GM19238 (cell line): Measurements from ENCODE around the gene GRIK3.

Source experiments
- DNase-seq: peaks from one replicate; pipeline ENCODE4 v3.0.0; 2011; ENCODE audit warnings: low spot score; ENCODE audit not compliant: insufficient read length

Gene GRIK3

DNA sequence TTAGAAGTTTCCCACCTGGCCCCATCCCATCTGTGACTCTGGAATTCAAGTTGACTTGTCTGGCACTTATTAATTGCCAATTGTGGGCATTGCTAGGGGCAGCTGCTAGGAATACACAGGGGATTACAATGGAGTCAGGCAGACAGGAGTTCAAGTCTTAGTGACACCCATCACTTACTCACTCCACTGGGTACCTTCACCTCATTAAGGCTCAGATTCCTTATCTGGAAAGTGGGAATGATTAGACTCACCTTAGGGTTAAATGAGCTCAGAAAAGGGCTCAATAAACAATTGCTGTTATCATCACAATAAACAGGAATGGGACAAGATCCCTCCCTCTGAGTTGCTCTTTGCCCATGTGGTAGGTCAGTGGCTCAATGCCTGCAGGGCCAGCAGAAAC is 18.2 kb downstream of the GRIK3 start:
- DNase-seq: no peak

DNA sequence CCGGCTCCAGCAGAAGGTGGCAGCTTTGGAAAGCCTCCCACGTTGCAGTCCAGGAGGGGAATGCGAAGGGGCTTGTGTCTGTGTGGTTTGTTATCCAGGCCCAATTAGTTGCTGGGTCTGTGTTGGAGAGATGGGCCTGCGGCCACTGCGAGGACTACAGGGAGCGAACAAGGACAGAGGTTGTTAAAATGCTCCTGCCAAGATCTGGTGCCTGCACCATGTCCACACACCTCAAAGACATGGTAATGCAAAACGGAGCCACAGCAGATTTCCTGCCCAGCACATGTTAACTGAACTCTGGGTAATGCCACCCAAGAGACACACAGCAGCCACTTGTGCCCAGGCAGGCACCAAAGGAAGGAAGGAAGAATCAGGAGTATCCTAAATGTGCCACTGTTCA is 18.6 kb downstream of the GRIK3 start:
- no peak for DNase-seq

DNA sequence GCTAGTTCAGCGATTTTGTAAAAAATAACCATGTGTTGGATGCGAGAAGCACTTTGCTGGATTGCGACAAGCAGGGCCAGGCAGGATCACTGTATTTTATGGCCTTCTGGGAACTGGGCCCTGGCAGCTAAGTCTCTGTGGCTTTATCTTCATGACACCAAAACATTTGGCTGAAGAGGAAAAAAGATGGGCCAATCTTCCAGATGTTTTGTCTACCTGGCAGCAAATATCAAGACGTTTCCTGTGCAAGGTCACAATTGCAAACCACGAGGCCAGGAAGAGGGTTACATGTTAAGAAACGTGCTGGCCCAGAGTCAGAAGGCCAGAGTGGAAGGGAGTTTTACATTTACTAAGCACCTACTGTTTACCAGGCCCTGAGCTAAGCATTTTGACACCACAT is 22.1 kb downstream of the GRIK3 start:
- DNase-seq: no peak

DNA sequence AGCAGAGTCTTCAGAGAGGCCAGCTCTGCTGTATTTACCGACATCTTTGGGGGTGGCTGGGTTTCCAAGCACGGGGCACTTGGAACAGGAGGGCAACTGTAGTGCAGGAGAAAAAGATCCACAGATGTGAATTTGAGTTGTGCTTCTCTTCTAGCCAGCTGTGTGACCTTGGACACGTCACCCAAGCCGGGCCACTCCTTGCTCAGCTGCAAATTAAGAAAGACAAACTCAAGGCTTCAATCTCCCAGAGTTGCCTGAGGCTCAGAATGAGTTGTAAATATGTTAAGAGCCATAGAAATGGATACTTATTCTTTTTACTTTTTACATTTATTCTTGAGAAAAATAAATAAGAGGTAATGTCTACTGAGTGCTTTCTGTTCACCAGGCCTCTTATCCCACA is 24.3 kb downstream of the GRIK3 start:
- DNase-seq: no peak

DNA sequence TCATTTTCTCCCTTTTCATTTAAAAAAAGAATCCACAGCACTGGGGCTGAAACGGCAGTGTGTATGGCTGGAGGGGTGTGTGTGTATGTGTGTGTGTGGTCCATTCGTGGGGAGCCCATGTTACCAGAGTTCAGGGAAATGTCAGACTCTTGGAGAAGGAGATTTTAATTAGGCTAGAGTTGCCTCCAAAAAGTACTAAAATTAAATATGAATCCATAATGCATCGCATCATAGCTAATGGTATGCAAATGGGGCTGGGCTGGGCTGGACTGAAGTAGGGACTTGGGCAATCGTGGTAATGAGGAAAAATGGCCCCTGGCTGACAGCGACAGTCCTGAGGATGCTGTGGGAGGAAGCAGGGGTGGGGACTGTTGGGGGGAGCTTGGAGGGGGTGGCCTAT is 24.8 kb downstream of the GRIK3 start:
- no peak for DNase-seq

DNA sequence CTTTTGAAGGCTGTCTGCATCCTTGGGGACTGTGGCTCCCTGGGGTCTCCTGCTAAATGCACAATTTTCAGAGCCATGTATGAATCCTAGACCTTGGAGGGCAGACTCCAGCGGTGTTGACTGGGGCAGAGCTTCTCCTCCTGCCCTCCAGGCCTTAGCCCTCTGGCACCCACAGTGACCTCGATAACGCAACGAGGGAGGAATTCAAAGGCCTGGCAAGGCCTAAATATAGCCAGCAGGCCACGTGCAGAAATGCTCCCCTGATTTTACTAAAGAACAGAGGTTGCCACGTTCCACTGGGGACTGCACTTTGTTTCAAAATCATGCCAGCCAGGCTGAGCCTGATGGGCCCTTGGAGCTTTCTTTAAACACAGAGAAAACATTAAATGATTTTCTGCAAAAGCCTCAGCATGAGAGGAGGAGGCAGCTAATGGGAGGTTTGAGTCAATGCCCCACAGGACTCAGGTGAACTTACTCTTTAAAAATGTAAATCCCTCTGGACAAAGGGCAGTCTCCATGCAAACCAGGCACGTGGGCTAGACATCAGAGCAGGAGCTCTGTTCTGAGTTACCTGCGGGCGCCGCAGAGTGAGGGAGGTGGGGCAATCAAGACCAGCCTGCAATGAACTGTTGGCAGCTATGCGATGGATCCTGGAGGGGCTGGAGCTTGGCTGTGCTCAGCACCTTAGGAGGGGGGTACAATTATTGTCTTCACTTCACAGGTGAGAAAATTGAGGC is 28.0 kb downstream of the GRIK3 start:
- no peak for DNase-seq

DNA sequence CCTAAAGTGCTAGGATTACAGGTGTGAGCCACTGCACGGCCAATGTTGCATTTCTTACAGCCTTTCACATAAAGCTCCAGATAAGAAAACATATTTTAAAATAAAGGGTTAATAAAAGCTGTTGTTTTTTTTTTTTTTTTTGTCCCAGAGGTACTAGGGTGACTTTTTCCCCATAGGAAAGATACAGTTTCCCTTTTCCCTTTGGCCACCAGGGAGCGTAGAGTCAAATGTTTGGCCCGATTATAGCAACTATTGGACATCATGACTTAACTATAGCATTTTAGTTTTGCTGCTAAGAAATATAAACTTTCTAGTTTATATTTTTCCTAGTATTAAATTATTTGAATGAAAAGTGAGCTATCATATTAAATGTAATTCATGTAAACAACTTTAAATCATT is 31.4 kb downstream of the GRIK3 start:
- DNase-seq: no peak

DNA sequence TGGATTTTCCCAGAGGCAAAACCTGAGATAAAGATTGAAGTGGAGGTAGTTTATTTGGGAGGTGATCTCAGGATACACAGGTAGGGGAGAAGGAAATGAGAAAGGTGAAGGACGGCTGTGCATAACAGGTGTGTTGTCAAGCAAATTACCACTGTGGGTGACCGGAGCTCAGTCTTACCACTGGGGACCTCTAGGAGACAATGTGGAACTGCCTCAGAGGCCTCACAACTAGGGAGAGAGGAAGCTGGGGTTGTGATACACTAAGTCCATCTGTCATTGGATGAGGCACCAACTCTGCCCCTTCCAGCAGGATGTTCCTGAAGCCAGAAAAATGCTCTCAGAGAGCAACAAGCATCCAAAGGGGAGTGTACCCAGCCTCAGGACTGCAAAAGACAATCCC is 32.6 kb downstream of the GRIK3 start:
- no peak for DNase-seq

DNA sequence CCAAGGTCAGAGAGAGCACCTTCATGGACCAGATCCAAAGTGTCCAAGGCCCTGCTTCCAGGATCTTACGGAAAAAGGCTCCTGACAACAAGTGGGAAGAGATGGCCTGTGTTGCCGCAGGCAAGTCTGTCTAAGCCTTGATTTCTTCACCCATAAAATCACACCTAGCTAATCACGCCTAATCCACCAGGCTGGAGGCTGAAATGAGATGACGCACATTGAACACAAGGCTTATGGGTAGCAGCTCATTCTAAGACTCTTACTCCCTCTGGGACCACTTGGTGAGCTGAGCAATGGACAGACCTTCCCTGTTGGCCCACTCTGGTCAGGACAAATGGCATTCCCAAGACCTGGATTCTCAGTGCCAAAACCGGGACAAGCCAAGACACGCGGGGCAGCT is 38.2 kb downstream of the GRIK3 start:
- no peak for DNase-seq

DNA sequence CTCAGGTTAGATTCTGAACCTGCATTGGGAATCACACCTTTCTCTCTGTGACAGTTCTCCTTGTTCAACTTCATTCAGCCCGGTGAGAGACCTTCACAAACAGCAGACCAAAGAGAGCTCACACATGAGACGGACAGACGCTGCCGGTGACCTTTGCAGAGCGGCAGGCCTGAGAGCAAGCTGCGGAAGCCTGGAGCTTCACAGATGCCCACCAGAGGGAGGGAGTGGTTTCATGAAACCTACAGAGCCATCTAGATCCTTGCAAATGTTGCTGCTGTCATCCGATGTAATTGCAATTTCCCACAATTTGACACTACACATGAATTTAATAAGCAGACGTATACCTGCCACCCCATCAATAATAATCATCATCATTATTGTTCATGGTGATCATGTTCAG is 39.4 kb downstream of the GRIK3 start:
- DNase-seq: no peak

DNA sequence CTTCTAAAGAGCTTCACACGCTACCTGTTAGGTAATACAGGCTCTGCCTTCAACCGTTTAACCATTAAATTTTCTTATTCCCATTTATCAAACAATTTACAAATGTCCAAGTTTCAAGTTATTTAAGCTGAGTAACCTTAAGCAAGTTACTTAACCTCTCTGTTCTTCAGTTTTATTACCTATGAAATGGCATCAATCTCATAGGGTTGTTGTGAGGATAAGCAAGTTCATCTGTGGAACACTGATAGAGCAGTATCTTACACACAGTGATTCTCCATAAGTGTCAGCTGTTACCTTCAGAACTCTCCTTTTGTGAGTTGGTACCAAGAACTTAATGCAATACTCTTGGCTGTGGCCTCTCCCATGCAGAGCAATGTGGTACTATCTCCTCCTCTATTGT is 40.0 kb downstream of the GRIK3 start:
- no peak for DNase-seq

DNA sequence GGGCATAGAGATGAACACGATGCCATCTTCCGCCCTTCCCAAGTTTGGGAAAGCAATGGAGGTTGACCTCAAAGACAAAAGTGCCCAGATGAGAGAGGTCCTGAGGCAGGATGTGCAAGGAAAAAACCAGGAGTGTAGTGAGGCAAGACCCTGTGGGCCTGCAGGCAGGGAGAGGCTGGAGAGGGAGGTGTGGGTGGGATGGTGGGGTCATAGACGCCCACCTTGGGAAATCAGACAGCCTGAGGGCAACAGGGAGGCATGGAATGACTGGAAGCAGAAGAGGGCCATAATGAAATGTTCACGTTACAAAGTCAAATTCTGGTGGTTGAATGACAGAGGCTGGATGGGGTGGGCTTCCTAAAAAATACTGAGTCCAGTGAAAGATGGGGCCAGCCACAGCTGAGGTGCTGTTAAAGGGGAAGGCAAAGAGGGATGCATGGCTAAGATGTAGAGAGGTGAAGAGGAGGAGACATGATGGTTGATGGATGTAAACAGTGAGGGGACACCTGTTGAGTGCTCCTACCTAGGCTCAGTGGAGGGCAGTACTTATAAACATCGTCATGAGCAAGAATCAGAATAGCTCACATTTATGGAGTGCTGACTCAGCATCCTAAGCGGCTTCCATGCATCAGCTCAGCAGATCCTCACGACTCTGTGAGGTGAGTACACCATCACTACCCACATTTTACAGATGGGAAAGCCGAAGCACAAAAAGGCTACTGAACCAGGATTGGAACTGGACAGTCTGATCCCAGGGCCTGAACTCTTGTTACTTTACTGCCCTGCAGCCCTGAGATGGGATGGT is 42.0 kb downstream of the GRIK3 start:
- no peak for DNase-seq

DNA sequence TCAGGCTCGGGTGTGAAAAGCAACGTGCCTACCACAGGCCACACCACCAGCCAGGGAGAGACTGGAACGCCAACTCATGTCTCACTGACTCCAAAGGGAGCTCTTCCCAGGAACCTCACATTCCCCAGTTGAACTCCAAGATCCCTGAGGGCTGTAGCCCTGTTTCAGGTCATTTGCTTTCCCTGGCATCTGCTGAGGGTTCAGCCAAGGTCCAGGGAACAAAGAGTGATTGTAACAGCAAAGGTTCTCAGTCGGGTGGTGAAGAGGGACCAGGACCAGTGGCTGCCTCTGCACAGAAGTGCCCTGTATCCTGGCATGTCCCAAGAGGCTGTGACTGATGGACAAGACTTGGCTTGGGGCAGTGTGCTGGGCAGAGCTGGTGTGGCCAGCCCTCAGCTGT is 42.8 kb downstream of the GRIK3 start:
- no peak for DNase-seq

DNA sequence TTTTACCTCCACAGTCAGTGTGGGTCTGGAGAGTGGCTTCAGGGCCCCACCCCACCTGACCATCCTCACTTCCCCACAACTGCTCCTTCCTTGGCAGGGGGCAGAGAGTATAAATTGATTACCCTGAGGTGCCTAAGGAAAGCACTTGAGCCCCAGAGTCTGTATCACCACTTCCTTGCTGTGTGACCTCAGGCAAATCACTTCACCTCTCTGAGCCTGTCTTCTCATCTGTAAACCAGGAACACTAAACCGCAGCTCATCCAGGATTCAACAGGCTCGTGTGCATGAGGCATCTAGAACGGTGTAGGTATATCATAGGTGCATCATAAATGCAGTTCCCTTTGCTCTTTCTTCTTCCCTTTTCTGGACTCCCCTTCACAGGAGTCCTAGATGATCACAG is 43.4 kb downstream of the GRIK3 start:
- no peak for DNase-seq

DNA sequence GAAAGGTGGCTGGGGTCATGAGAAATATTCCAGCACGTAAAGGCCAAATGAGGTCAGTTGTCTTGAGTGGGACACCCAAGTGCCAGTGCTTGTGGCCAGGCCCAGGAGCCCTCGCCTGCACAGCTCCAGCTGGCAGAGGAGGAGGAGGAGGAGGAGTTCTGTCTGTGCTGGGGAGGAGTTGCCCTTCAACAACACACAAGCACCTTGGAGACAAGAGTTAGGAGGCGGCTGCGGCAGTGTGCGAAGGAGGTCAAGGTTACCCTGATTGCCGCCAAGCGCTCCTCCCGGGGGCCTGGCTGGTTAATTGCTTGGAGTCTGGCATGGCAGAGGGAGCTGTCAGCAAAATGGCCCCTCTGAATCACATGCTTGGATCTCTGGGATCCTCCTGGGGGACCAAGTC is 45.1 kb downstream of the GRIK3 start:
- DNase-seq: no peak

DNA sequence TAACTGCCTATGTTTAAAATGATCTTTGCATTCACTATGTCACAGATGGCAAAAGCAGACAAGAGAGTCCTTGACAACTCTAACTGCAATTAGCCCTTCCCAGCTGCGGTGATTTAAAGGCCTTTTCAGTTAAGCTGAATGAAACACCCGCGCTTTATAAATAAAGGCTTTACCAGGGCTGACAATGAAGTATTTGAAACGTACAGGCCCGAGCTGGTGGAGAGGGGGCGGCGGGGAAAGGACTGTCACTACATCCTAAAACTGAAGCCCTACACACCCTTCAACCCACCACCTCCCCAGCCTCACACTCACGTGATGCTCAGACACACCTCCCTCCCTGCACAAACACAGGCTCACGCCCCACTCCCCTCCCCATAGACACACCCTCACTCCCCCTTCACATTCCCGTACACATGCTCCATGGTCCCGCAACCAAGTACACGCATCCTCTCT is 45.5 kb downstream of the GRIK3 start:
- DNase-seq: no peak

DNA sequence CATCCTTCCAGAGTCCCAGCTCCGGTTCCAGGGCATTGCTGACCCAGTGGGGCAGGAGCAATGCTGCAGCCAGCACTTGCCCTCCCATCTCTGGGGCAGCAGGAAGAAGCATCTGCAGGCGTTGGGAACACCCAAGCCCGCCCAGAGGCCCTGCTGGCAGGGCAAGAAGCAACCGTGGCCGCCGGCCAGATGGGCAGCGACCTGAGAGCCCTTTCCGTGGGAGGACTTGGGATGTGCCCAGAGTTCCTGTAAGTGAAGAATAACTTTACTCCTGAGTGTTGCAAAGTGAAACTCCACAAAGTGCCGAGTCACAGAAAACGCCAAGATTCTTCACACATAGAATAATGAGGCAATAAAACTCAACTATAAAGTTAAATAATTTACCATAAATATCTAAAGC is 46.0 kb downstream of the GRIK3 start:
- DNase-seq: no peak

DNA sequence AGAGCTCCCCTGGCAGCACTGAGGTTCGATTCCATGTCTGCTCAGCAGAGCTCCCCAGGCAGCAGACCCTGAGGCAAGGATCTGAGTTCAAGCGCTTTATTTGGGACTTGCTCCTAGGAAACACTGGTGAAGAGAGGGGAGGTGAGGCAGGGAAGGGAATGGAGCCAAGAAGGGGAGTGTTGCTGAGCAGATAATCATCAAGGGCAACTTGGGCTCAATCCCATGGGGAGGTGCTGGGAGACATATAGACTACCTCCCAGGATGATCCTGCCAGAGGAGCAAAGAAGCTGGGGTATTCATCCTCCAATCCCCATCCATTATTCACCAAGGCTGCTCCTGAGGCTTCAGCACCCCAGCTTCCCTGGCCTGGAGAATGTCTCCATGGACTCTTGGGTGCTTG is 47.0 kb downstream of the GRIK3 start:
- no peak for DNase-seq

DNA sequence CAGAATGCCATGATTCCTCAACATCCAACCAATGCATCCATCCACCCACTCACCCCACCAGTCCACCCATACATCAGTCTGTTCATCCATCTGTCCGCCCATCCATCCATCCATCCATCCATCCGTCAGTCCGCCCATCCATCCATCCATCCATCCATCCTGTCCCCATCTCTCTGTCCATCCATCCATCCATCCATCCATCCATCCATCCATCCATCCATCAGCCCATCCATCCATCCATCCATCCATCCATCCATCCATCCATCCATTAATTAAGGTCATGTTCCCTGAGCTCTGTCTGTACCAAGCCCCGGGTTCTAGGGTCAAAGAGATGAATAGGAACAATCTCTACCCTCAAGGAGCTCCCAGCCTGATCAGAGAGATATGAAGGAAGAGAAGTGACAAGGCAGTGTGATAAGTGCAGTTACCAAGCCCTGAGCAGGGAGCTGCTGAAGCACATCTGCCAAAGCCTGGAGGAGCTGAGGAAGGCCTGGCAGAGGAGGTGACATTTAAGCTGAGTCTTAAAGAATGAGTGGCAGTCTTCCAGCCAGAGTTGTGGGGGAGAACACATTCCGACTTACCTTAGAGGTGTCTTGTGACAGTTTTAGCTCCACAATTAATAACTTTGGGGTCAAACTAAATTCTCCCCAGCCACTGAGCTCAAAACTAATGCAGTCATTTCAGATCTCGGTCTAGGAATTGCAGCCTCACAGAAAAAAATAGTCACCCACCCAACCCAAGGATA is 47.9 kb downstream of the GRIK3 start:
- DNase-seq: no peak

DNA sequence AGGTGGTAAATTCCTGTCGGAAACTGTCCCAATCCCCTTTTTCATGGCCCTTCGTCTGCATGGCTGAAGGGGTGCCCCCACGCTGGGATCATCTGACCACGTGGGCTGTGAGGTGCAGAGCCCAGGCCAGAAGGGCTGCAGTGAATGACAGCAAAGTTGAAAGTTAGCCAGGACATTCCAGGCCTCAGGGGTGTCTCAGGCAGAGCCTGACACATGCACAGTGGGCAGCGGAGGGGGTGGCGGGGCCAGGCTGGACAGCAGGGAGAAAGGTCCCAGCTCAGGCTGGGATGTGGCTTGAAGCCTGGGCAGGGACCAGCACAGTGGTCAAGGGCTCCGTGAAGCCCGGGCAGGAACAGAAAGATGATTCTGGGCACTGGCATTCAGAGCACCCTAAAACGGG is 49.6 kb downstream of the GRIK3 start:
- no peak for DNase-seq

DNA sequence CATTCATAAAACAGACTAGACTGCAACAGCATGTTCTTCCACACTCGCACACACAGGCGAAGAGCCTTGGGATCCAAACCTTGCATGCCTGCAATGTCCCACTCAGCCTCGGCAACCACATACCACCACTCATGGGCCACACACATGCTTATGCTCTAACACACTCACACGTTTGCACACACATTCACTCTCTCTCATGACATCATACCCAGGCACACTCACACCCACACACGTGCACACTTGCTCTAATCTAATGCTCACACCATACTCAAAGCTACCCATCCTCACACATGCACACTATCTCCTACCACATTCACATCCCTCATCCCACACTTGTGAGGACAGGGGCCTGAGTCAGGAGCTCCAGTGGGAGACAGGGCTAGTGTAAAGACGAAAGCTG is 50.3 kb downstream of the GRIK3 start:
- DNase-seq: no peak

DNA sequence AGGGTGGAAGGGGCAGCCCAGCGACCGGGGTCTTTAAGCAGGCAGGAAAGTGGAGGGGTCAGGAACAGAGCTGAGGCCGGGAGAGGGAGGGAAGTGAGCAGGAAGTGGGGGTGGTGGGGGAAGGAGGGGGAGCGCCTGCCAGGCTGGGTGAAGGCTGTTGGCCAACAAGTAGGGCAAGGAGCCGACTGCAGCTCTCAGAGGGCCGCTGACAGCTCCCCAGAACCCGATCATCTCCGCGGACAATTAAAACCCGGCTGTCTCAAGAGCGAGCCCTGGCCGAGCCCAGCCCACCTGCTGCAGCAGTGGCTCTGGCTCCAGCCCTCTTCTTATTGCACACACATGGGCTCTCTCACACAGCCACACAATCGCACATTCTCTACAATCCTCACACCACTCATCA is 51.6 kb downstream of the GRIK3 start:
- DNase-seq: no peak
